RCC 7860 (cell line): ENCODE measurements around the gene DNAH8.
A peak's percentile ranks its signal among the peaks of the same experiment; 100 is the strongest.
"Not testable (repeated sequence)": the region's sequence is repeated elsewhere in the genome, so short reads cannot be mapped to it uniquely, and the experiment has no call there.

Source experiments
- DNase-seq: peaks from one replicate; pipeline ENCODE4 v3.0.0-alpha.2; 2015; ENCODE audit warnings: low spot score
- FAIRE-seq: peaks from 2 replicates; lab custom pipeline; 2012; peaks lifted over from hg19 to GRCh38; lab: Jason Lieb, UNC

Gene DNAH8

GRCh38 chr6:38696345-38696744, 18.8 kb upstream of the DNAH8 start:
- DNase-seq (no peak), FAIRE-seq (no peak)

- FAIRE-seq (no peak), DNase-seq (no peak)
Measured at GRCh38 chr6:38697846-38698245, 17.3 kb upstream of the DNAH8 start.

- DNase-seq, FAIRE-seq: not testable (repeated sequence)
Measured at GRCh38 chr6:38699702-38700101, 15.4 kb upstream of the DNAH8 start.

GRCh38 chr6:38701551-38701950, 13.6 kb upstream of the DNAH8 start:
- no peak for FAIRE-seq
- DNase-seq, result no peak

GRCh38 chr6:38702558-38703397, 12.3 kb upstream of the DNAH8 start, which contains the start of gene GLO1:
TSS of gene GLO1 (minus strand) at chr6:38703145. CDS start at chr6:38703054, 91 bp downstream.
- FAIRE-seq, result peak; percentile 76

GRCh38 chr6:38703949-38704590, 11.0 kb upstream of the DNAH8 start:
- FAIRE-seq (no peak), DNase-seq (no peak)

More at GRCh38 chr6:38702558-38703397, 12.3 kb upstream of the DNAH8 start, which contains the start of gene GLO1:
- DNase-seq, result peak; percentile 90

GRCh38 chr6:38705924-38706323, 9.2 kb upstream of the DNAH8 start:
- FAIRE-seq, result no peak

GRCh38 chr6:38708496-38708895, 6.6 kb upstream of the DNAH8 start:
- DNase-seq (no peak), FAIRE-seq (no peak)

More at GRCh38 chr6:38705924-38706323, 9.2 kb upstream of the DNAH8 start:
- no peak for DNase-seq

GRCh38 chr6:38713812-38714211, 1.3 kb upstream of the DNAH8 start:
- FAIRE-seq, result no peak
- DNase-seq, result no peak

- no peak for FAIRE-seq
- DNase-seq, result no peak
Measured at GRCh38 chr6:38714239-38715015, 684 bp upstream of the DNAH8 start.

GRCh38 chr6:38716825-38717224, 1.7 kb downstream of the DNAH8 start:
- no peak for DNase-seq
- no peak for FAIRE-seq

GRCh38 chr6:38719358-38719757, 4.2 kb downstream of the DNAH8 start:
- DNase-seq (no peak), FAIRE-seq (no peak)

GRCh38 chr6:38720295-38720694, 5.2 kb downstream of the DNAH8 start:
- FAIRE-seq (no peak), DNase-seq (no peak)

- FAIRE-seq (no peak), DNase-seq (no peak)
Measured at GRCh38 chr6:38722038-38722437, 6.9 kb downstream of the DNAH8 start.

GRCh38 chr6:38722727-38723334, 7.7 kb downstream of the DNAH8 start:
- FAIRE-seq, result no peak

GRCh38 chr6:38723783-38724182, 8.7 kb downstream of the DNAH8 start:
- DNase-seq (no peak), FAIRE-seq (no peak)

More at GRCh38 chr6:38722727-38723334, 7.7 kb downstream of the DNAH8 start:
- DNase-seq, result no peak

GRCh38 chr6:38724343-38724742, 9.2 kb downstream of the DNAH8 start:
- FAIRE-seq, result no peak
- no peak for DNase-seq

GRCh38 chr6:38725414-38726183, 10.5 kb downstream of the DNAH8 start:
- no peak for FAIRE-seq
- DNase-seq, result peak; percentile 17

- FAIRE-seq, result no peak
- no peak for DNase-seq
Measured at GRCh38 chr6:38728203-38728602, 13.1 kb downstream of the DNAH8 start.
